Neural progenitor cell (in vitro differentiated cells): ENCODE data around the gene SPG11.

Experiments
- EZH2phosphoT487 ChIP-seq: fragments of 200-600 bp; sonication (generic); IDR thresholded peaks from 2 replicates; pipeline ENCODE4 v1.6.1; 2017; ENCODE audit warnings: antibody characterized with exemption
- TF ChIP-seq, protein P1 (sequence below): fragments of 200-600 bp; sonication (generic); IDR thresholded peaks from 2 replicates; pipeline ENCODE4 v1.5.1; 2017; ENCODE audit warnings: antibody characterized with exemption, mild to moderate bottlenecking

DNA sequence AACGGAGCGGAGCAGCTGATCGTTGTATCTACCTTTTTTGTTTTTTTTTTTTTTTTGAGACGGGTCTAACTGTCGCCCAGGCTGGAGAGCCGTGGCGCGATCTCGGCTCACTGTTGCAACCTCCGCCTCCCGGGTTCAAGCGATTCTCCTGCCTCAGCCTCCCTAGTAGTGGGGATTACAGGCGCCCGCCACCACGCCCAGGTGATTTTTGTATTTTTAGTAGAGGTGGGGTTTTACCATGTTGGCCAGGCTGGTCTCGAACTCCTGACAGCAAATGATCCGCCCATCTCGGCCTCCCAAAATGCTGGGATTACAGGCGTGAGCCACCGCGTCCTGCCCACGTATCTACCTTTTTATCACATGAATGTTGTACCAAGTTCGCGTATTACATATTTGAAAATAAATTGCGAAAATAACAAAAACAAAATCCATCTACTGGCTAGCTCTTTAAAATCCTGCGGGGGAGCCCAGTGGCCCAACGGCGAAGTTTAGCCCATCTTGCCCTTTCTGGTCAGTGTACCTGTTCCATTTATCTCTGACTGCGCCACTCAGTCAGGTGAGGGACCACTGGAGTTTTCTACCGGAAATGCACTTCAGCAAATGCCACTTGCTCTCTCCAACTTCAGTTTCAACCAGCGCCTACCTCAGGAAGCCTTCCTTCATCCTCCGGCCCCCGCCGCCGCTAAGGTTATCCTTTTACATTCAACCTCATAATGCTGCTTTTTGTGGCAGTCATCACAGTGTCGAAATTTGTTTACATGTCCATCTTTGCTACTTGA lies 127.8 kb downstream of the SPG11 start:
- TF ChIP-seq, protein P1, sequence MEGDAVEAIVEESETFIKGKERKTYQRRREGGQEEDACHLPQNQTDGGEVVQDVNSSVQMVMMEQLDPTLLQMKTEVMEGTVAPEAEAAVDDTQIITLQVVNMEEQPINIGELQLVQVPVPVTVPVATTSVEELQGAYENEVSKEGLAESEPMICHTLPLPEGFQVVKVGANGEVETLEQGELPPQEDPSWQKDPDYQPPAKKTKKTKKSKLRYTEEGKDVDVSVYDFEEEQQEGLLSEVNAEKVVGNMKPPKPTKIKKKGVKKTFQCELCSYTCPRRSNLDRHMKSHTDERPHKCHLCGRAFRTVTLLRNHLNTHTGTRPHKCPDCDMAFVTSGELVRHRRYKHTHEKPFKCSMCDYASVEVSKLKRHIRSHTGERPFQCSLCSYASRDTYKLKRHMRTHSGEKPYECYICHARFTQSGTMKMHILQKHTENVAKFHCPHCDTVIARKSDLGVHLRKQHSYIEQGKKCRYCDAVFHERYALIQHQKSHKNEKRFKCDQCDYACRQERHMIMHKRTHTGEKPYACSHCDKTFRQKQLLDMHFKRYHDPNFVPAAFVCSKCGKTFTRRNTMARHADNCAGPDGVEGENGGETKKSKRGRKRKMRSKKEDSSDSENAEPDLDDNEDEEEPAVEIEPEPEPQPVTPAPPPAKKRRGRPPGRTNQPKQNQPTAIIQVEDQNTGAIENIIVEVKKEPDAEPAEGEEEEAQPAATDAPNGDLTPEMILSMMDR, result no peak
- no peak for TF ChIP-seq EZH2phosphoT487
